ENCODE results near the gene TMEM167A.

DNA sequence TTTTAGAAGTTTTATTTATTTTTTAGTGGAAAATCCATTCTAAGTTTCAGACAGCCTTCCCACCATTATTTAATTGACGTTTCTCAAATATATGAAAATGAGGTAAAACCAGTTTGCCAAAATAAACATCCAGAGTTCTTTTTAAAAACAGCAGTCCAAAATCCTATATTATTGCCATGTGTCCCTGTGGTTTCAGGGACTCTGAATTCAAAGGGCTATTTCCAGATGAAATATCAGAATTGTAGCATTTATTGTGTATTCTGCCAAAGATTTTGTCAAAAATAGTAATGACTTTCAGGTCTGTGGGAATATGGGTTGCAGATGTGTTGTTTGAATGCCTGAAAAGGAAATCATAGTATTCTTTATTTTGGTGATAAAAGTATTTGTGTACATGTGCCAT, 41.8 kb upstream of the TMEM167A start:
- TF ChIP-seq POLR2A (IDR thresholded peaks at IDR 0.05; ENCODE audit: low read depth): no peak
- TF ChIP-seq, protein P1, sequence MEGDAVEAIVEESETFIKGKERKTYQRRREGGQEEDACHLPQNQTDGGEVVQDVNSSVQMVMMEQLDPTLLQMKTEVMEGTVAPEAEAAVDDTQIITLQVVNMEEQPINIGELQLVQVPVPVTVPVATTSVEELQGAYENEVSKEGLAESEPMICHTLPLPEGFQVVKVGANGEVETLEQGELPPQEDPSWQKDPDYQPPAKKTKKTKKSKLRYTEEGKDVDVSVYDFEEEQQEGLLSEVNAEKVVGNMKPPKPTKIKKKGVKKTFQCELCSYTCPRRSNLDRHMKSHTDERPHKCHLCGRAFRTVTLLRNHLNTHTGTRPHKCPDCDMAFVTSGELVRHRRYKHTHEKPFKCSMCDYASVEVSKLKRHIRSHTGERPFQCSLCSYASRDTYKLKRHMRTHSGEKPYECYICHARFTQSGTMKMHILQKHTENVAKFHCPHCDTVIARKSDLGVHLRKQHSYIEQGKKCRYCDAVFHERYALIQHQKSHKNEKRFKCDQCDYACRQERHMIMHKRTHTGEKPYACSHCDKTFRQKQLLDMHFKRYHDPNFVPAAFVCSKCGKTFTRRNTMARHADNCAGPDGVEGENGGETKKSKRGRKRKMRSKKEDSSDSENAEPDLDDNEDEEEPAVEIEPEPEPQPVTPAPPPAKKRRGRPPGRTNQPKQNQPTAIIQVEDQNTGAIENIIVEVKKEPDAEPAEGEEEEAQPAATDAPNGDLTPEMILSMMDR (IDR thresholded peaks at IDR 0.05): no peak

Data from esophagus muscularis mucosa (tissue), 3 donors.